Effector memory CD8-positive, alpha-beta T cell (primary cell): Measurements from ENCODE around the gene SLC39A11.
A peak's percentile ranks its signal among the peaks of the same experiment; 100 is the strongest.

Source experiments
- ATAC-seq: fragments of 150-1000 bp; cut with Tn5 transposase; replicated peaks from 2 replicates; pipeline ENCODE4 v1.10.0; 2021; ENCODE audit warnings: mild to moderate bottlenecking, moderate library complexity
- DNase-seq, 3 experiments: peaks; one replicate each; pipeline ENCODE4 v3.0.0; 2021
- H3K27ac Mint-ChIP-seq, 2 donors: one replicate each; pipeline ENCODE4 v1.8.0; 2022; ENCODE audit warnings: mild to moderate bottlenecking in 2 of 2, mixed read lengths in 2 of 2, moderate library complexity in 2 of 2
- H3K27me3 Mint-ChIP-seq, 2 donors: one replicate each; pipeline ENCODE4 v1.8.0; 2022; ENCODE audit warnings: mixed read lengths in 2 of 2
- H3K36me3 Mint-ChIP-seq: one replicate; pipeline ENCODE4 v1.8.0; 2022; ENCODE audit warnings: mild to moderate bottlenecking, moderate library complexity, mixed read lengths; ENCODE audit not compliant: insufficient read depth
- H3K4me1 Mint-ChIP-seq, 2 donors: one replicate each; pipeline ENCODE4 v1.8.0; 2022; ENCODE audit warnings: low read depth in 2 of 2, mixed read lengths in 2 of 2
- H3K4me3 Mint-ChIP-seq, 2 donors: one replicate each; pipeline ENCODE4 v1.8.0; 2022; ENCODE audit warnings: mild to moderate bottlenecking in 2 of 2, mixed read lengths in 2 of 2, moderate library complexity in 2 of 2
- H3K9me3 Mint-ChIP-seq, 2 donors: one replicate each; pipeline ENCODE4 v1.8.0; 2022; ENCODE audit warnings: mixed read lengths in 2 of 2

SLC39A11 gene

DNA sequence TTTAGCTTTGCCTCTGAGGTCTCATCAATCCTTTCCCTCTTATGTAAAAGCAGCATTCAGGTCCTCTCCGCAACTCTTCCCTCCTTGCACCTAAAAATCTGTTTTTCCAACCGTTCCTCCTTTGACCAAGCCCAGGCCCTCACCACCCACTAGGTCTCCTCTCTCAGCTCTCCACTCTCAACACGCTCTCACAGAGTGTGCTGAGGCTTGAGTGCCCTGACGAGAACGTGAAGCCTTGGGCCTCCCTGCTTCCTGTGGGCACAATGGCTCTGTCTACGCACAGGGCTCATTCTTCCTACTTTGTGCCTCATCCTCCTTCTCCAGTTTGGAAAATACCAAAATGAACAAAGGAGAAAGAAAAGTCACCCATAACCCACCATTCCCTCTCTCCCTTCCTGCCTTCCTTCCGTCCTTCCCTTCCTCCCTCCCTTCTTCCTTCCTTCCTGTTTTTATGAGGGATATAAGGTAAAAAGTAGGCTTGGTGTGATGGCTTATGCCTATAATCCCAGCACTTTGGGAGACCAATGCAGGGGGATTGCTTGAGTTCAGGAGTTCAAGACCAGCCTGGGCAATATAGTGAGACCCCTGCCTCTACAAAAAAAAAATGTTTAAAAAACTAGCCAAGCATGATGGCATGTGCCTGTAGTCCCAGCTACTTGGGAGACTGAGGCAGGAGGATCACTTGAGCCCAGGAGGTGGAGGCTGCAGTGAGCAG, 31.3 kb upstream of the SLC39A11 start:
- Mint-ChIP-seq H3K4me1 (no peaks in the 10 kb centered on the region), H3K27ac (peak overlapping the region in 1 of 2 donors; percentile 57), H3K36me3 (no peaks in the 10 kb centered on the region), H3K27me3 (no peaks in the 10 kb centered on the region), H3K4me3 (no peak overlapping the region), H3K9me3 (no peaks in the 10 kb centered on the region)
- DNase-seq (no peak), ATAC-seq (no peak)

DNA sequence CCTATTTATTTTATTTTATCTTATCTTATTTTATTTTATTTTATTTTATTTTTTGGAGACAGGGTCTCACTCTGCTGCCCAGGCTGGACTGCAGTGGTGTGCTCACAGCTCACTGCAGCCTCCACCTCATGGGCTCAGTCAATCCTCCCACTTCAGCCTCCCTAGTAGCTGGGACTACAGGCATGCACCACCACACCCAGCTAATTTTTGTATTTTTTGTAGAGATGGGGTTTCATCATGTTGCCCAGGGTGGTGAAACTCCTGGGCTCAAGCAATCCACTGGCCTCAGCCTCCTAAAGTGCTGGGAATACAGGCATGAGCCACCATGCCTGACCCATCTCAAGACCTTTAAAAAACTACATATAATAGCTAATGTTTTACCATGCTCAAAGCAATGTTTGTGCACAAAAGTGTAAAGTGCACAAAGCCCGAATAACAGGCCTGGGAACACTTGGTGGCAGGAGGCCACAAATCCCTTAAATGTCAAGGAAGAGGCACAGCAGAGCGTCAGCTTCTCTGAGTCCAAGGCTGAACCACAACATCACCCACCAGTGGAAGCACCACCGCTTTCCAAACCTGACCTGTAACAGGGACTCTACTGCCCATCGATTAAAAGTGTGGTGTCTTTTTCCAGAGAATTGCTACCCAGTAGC, 30.6 kb upstream of the SLC39A11 start:
- Mint-ChIP-seq H3K27ac (no peak overlapping the region), H3K27me3 (no peaks in the 10 kb centered on the region), H3K9me3 (no peaks in the 10 kb centered on the region), H3K36me3 (no peaks in the 10 kb centered on the region), H3K4me1 (no peaks in the 10 kb centered on the region), H3K4me3 (no peak overlapping the region)
- ATAC-seq (no peak), DNase-seq (no peak)

DNA sequence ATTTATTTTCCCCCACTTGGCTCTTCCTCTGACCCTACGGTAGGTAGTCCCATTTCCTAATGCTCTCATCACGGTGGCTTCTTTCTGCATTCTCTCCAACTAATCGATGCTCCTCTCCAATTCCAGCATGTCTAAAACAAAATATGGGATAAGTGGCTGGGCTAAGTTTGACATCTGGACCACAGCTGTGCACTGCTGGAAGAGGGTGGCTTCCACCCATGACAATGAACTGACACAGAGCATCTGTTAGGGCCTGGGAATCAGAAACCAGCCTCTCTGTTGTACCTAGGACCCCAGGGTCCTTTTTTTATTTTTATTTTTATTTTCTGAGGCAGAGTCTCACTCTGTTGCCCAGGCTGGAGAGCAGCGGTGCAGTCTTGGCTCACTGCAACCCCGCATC, 29.0 kb upstream of the SLC39A11 start:
- Mint-ChIP-seq H3K4me3 (no peak overlapping the region), H3K9me3 (no peaks in the 10 kb centered on the region), H3K4me1 (no peaks in the 10 kb centered on the region), H3K27me3 (no peaks in the 10 kb centered on the region), H3K27ac (no peak overlapping the region), H3K36me3 (no peaks in the 10 kb centered on the region)
- no peak for ATAC-seq
- DNase-seq, result no peak

DNA sequence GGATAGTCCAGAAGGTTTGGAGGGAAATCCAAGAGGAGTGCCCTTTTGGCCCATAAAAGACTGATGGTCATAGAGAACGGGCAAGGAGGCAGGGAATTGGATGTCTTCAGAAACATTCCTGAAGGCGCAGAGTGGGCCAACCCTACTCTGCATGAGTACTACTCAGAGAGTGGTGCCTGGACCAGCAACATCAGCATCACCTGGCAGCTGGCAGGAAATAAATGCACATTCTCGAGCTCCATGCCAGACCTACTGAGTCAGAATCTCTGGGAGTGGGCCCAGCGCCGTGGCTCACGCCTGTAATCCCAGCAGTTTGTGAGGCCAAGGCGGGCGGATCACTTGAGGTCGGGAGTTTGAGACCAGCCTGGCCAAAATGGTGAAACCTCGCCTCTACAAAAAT, 27.1 kb upstream of the SLC39A11 start:
- H3K4me1 Mint-ChIP-seq, result no peaks in the 10 kb centered on the region
- H3K27ac Mint-ChIP-seq, result no peak overlapping the region
- H3K27me3 Mint-ChIP-seq, result peaks cover 8 to 11% of the 10 kb centered on the region in 2 donors
- no peak for DNase-seq
- no peak for ATAC-seq
- H3K36me3 Mint-ChIP-seq, result no peaks in the 10 kb centered on the region
- H3K9me3 Mint-ChIP-seq, result no peaks in the 10 kb centered on the region
- no peak overlapping the region for H3K4me3 Mint-ChIP-seq

DNA sequence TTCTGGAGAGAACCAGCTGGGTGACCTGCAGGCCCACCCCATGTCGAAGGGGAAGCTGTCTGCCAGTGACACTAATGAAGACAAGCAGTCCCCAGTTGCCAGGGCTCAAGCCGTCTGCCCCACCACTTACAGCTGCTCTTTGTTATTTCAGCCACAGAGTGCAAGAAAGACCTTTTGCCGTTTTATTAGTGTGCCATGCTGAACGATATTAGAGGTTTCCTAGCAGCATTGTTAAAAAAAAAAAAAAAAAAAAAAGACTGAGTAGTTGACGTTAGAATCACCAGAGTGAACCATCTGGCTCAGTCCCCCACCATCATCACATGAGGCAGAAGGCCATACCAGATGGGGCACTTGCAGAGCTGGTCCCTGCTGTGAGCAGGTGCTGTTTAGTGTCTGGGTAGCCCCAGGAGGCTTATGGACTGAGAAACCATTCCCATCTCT, 26.5 kb upstream of the SLC39A11 start:
- Mint-ChIP-seq H3K4me1 (no peaks in the 10 kb centered on the region), H3K27me3 (peaks cover 11 to 12% of the 10 kb centered on the region in 2 donors), H3K36me3 (no peaks in the 10 kb centered on the region), H3K9me3 (no peaks in the 10 kb centered on the region), H3K4me3 (no peak overlapping the region), H3K27ac (no peak overlapping the region)
- no peak for ATAC-seq
- no peak for DNase-seq

DNA sequence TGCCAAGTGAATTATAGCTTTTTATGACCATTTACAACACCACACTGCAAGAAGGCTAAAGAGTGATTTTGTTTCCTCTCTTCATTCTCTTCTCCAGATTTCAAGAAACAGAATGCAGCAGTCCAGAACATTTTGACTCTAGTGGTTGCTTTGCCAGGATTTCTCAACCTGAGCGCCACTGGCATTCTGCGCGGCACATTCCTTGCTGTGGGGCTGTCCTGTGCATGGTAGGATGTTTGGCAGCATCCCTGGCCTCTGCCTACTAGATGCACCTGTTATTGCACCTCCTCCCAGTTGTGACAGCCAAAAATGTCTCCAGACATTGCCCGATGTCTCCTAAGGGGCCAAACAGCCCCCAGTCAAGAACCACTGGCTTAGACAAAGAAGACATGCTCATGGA, 25.7 kb upstream of the SLC39A11 start:
- Mint-ChIP-seq H3K27ac (no peak overlapping the region), H3K4me1 (no peaks in the 10 kb centered on the region), H3K4me3 (no peak overlapping the region), H3K27me3 (peaks cover 11 to 20% of the 10 kb centered on the region in 2 donors), H3K9me3 (no peaks in the 10 kb centered on the region), H3K36me3 (no peaks in the 10 kb centered on the region)
- ATAC-seq (no peak), DNase-seq (no peak)

DNA sequence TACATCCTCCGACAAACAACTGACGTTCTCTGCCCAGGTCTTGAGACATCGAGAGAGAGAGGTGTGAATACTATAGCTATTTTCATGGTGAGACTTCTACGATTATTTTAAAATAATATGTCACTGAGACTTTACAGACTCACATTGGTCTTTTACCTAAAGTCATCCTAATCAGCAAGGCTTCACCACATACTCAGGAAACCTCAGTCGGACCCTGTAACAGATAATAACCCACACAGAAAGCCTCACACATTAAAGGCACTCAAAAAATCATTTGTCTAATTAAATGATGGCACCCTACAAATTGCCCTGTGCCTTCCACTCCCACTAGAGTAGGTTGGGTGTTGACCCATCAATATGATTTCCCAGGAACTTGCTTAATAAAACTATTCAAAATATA, 19.8 kb upstream of the SLC39A11 start:
- ATAC-seq, result no peak
- H3K4me1 Mint-ChIP-seq, result no peaks in the 10 kb centered on the region
- no peaks in the 10 kb centered on the region for H3K36me3 Mint-ChIP-seq
- H3K27ac Mint-ChIP-seq, result no peak overlapping the region
- H3K4me3 Mint-ChIP-seq, result no peak overlapping the region
- peaks cover 15 to 35% of the 10 kb centered on the region in 2 donors for H3K27me3 Mint-ChIP-seq
- H3K9me3 Mint-ChIP-seq, result no peaks in the 10 kb centered on the region
- DNase-seq, result no peak

DNA sequence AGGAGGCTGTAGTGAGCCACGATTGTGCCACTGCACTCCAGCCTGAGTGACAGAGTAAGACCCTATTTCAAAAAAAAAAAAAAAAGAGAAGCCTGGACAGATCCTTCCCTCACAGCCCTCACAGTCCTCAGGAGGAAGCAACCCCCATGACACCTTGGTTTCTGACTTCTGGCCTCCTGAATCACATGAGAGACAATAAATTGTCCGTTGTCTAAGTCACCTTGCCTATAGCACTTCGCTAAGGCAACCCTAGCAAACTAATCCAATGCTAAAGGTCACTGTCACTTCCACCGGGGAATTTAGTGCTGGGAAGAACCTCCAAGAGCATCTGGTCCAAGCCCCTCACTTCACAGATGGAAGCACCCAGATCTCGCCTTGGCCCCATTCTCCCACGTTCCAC, 18.9 kb upstream of the SLC39A11 start:
- DNase-seq (no peak), ATAC-seq (no peak)
- no peaks in the 10 kb centered on the region for H3K36me3 Mint-ChIP-seq
- no peak overlapping the region for H3K27ac Mint-ChIP-seq
- no peaks in the 10 kb centered on the region for H3K9me3 Mint-ChIP-seq
- H3K27me3 Mint-ChIP-seq, result peaks cover 17 to 38% of the 10 kb centered on the region in 2 donors
- no peaks in the 10 kb centered on the region for H3K4me1 Mint-ChIP-seq
- H3K4me3 Mint-ChIP-seq, result no peak overlapping the region

DNA sequence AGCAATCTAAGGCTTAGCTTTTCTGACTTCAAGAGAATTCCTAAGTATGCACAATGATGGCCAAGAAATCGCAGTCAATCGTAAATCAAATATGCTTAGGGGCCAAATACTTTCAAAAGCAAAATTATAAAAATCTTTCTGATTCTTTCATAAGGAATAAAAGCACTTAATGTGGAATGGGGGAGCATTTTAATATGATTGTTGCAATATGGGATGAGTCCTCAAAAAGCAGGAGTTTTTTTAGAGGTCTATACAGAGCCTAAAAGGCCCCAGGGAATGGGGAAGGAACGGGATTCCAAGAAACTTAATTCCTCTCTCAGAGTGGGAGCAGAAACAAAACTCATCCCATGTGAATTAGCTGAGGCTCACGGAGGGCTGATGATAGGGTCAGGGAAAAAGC, 14.7 kb upstream of the SLC39A11 start:
- Mint-ChIP-seq H3K4me3 (no peak overlapping the region), H3K9me3 (no peaks in the 10 kb centered on the region), H3K36me3 (no peaks in the 10 kb centered on the region), H3K27ac (no peak overlapping the region), H3K27me3 (peaks cover 6 to 34% of the 10 kb centered on the region in 2 donors), H3K4me1 (no peaks in the 10 kb centered on the region)
- ATAC-seq (no peak), DNase-seq (no peak)

DNA sequence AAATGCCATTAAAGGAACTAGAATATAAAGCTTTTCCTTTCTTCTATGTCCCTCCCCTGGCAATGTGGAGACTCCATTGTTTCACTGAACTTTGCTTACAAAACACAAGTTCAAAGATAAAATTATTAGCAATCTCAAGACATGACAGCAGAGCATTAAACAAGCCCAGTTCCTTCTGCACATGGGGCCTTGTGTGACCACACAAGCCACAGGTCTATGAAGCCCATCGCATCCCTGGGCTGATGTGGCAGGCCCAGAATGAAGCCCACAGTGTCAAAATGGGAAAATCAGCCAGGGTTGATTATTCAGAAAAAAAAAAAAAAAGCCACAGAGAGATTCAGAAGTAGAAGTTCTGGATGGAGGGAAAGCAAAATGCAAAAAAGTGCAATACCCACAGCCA, 12.9 kb upstream of the SLC39A11 start:
- Mint-ChIP-seq H3K4me3 (no peak overlapping the region), H3K27ac (no peak overlapping the region), H3K9me3 (no peaks in the 10 kb centered on the region), H3K4me1 (no peaks in the 10 kb centered on the region), H3K27me3 (peaks cover 9 to 39% of the 10 kb centered on the region in 2 donors), H3K36me3 (no peaks in the 10 kb centered on the region)
- no peak for ATAC-seq
- no peak for DNase-seq

DNA sequence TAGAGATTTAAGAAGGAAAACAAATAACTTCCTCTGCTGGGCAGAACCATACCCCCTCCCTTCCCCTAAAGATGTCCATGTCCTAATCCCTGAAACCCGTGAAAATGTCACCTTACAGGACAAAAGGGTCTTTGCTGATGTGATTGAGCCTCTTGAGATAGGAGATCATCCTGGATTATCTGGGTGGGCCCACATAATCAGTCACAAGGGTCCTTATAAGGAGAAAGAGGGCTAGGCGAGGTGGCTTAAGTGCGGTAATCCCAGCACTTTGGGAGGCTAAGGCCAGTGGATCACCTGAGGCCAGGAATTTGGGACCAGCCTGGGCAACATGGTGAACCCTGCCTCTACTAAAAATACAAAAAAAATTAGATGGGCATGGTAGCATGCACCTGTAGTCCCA, 12.0 kb upstream of the SLC39A11 start:
- DNase-seq (no peak), ATAC-seq (no peak)
- H3K36me3 Mint-ChIP-seq, result no peaks in the 10 kb centered on the region
- peaks cover 18 to 49% of the 10 kb centered on the region in 2 donors for H3K27me3 Mint-ChIP-seq
- H3K9me3 Mint-ChIP-seq, result no peaks in the 10 kb centered on the region
- peaks cover 0 to 1% of the 10 kb centered on the region in 2 donors for H3K4me1 Mint-ChIP-seq
- no peak overlapping the region for H3K27ac Mint-ChIP-seq
- H3K4me3 Mint-ChIP-seq, result no peak overlapping the region

DNA sequence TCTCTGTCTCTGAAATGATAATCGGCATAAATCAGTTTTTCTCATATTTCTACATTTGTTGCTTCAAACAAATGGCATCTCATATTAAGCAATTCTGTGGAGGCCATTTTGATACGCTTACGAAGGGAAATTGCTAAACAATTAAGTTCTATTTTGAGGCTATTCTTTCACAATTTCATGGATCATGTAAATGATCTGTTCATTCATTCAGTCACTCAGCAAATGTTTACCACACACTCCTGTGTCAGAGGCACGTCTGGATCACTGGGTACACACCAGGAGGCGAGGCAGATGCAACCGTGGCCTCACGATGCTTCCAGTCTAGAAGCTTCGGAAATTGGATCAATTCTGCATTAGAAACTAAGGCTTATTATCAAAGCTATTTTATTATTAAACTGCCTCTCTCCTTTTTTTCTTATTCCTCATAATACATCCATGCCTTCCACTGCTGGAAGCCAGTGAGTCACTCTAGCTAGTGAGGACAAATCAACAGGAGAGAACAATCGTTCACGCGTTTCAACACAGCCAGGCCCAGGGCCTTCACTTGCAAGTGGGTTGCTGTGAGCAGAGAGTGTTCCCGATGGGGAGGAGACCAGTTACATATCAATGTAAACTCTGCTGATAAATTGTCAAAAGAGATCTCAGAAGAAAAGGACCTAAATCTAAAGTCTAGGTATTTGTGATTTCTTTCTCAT, 11.3 kb upstream of the SLC39A11 start:
- no peak overlapping the region for H3K4me3 Mint-ChIP-seq
- no peak overlapping the region for H3K27ac Mint-ChIP-seq
- H3K27me3 Mint-ChIP-seq, result peaks cover 23 to 55% of the 10 kb centered on the region in 2 donors
- no peak for ATAC-seq
- peaks cover 0 to 3% of the 10 kb centered on the region in 2 donors for H3K4me1 Mint-ChIP-seq
- peaks cover under 1% of the 10 kb centered on the region for H3K36me3 Mint-ChIP-seq
- DNase-seq, result no peak
- no peaks in the 10 kb centered on the region for H3K9me3 Mint-ChIP-seq

DNA sequence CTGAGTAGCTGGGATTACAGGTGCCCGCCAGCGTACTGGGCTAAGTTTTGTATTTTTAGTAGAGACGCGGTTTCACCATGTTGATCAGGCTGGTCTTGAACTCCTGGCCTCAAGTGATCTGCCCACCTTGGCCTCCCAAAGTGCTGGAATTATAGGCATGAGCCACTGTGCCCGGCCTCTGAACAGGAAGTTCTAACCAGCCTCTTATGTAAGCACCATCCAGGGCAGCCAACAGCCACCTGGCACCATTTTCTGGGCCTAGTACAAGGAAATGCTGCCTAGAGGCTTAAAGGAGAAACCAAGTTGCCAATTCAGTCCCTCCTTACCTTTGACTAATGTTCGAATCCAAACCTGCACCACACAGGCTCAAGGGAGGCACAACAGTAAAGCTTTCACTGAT, 8.5 kb upstream of the SLC39A11 start:
- ATAC-seq (no peak), DNase-seq (no peak)

DNA sequence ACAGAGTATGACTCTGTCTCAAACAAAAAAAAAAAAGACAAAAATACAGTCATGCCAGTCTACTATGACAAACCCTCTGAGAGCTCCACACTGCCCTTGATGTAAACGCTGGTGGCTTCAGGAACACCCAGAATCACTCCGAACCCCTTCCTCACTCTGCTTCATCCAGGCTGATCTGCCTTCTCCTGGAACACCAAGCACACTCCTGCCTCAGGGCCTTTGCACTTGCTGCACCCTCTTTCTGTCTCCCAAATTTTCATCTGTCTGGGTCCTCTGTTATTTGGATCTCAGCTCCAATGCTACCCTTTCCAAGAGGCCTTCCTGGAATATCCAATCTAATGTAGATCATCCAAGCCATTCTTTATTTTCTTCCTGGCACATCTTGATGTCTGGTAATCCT, 7.9 kb upstream of the SLC39A11 start:
- ATAC-seq, result no peak
- Mint-ChIP-seq H3K36me3 (peaks cover 3% of the 10 kb centered on the region), H3K27me3 (peaks cover 29 to 55% of the 10 kb centered on the region in 2 donors), H3K27ac (no peak overlapping the region), H3K4me3 (no peak overlapping the region), H3K9me3 (no peaks in the 10 kb centered on the region), H3K4me1 (peaks cover 0 to 3% of the 10 kb centered on the region in 2 donors)
- no peak for DNase-seq

More for the DNA sequence above, 8.5 kb upstream of the SLC39A11 start:
- Mint-ChIP-seq H3K9me3 (no peaks in the 10 kb centered on the region), H3K27me3 (peaks cover 24 to 55% of the 10 kb centered on the region in 2 donors), H3K4me1 (peaks cover 0 to 3% of the 10 kb centered on the region in 2 donors), H3K27ac (no peak overlapping the region), H3K36me3 (peaks cover 3% of the 10 kb centered on the region), H3K4me3 (no peak overlapping the region)
